GM21447 (cell line): ENCODE results near the gene IGF1R.

Experiments
- ATAC-seq: cut with Tn5 transposase; IDR thresholded peaks from one replicate; pipeline ENCODE4 v1.9.1; 2021; ENCODE audit not compliant: unreplicated experiment

IGF1R gene

GRCh38 chr15:98792117-98792516, 143.8 kb downstream of the IGF1R start:
- no peak for ATAC-seq

DNA sequence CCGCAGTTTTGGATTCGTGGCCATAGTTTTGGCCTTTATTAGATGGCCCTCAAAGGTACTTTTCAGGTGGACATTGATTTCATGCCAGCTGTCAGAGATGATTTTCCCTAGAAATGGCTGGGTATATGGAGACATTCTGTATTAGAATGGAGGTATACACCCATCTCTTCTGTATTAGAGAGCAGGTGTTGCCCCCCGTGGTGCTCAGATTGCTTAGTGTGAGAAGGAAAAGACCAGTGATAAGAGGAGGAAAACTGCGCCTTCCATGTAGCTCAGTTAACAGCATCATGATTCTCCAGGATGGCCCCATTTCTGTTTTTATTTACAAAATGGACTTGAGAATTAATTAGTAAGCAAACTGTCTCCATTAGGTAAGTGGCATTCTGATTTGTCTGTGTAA, 145.9 kb downstream of the IGF1R start:
- no peak for ATAC-seq

DNA sequence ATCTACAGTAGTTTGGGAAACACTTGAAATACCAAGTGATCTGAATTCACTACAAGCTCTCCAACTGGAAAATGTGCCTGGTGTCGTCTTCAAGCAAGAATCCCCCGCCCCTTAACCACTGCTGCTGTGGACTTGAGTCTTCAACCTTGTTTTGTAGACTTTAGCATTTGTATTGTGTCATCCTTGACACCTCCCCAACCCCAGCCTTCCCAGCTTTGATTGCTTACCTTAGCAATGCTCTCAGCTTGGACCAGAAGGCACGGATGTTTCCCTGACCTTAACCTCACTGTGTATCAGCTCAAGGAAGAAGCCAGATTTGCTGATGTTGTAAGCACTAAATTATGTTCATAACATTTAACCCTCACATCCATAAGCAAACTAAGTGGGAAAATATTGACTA, 146.4 kb downstream of the IGF1R start:
- ATAC-seq: no peak

GRCh38 chr15:98795980-98796379, 147.6 kb downstream of the IGF1R start:
- ATAC-seq: no peak

DNA sequence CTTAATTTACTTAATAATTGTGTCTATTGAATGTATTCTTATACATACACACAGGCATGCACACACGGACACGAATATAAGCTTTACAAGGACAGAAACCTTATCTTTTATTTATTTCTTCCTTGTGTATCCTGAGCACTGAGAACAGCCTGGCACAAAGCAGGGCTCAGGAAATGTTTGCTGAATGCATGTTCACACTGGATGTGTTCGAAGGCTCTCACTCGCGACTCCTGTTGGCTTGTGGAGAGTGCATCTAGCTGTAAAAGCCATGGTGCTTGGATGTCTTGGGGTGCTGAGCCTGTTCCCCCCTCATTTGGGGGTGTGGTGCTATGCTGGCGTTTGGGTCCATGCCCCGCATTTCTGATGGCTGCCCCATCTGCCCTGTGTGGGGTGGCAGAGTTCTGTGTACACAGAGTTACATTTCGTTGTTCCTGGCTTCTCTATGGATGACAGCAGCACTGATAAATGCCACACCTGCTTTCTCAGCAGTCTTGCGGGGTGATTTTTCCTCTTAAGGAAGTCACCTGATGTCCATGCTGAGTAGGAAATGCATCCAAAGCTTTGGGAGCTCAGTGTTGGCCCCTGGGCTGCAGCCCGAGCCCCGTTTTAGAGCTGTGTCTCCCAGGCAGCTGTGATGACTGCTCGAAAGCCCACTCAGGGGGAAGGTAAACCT, 148.5 kb downstream of the IGF1R start:
- no peak for ATAC-seq

DNA sequence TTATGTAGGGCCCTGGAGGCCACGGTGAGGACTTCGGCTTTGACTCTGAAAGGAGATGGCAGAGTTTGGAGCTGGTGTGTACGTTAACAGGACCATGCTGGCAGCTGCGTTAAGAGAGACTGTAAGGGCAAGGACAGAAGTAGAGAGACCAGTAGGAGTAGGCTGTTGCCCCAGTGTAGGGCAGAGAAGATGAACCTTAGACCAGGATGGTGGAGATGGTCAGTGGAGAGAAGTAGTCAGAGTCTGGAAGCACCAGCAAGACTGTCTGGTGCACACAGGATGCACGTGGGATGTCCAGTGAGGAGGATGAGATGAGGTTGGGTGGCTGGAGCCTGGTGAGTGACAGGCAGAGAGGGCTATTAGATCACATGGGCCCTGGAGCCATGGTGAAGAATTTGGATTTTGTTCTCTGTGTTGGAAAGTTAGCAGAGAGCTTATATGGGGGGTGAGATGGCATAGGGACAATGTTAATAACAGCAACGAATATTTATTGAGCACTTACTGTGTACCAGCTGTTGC, 150.1 kb downstream of the IGF1R start:
- ATAC-seq: no peak

- no peak for ATAC-seq
Observed at GRCh38 chr15:98799461-98800390, 151.4 kb downstream of the IGF1R start.

- ATAC-seq: no peak
Observed at GRCh38 chr15:98800437-98801233, 152.3 kb downstream of the IGF1R start.

GRCh38 chr15:98801234-98801561, 152.9 kb downstream of the IGF1R start:
- no peak for ATAC-seq

DNA sequence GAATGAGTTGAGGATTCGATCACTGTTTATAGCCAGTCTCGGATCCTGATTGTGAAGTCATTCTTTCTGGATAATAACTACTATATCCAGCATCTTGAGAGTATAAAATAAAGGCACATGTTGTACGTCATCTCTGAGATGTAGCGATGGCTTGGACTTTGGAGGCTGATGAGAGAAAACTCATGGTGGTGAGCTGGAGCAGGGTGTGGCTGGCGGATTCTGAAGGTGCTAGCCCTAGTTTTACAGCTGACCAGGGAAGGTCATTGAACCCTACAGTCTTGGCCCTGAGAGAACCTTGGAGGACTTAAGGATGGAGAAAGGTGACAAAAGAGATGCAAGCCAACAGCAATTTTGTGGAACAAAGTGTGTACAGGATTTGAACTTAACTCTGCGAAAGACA, 153.8 kb downstream of the IGF1R start:
- no peak for ATAC-seq

DNA sequence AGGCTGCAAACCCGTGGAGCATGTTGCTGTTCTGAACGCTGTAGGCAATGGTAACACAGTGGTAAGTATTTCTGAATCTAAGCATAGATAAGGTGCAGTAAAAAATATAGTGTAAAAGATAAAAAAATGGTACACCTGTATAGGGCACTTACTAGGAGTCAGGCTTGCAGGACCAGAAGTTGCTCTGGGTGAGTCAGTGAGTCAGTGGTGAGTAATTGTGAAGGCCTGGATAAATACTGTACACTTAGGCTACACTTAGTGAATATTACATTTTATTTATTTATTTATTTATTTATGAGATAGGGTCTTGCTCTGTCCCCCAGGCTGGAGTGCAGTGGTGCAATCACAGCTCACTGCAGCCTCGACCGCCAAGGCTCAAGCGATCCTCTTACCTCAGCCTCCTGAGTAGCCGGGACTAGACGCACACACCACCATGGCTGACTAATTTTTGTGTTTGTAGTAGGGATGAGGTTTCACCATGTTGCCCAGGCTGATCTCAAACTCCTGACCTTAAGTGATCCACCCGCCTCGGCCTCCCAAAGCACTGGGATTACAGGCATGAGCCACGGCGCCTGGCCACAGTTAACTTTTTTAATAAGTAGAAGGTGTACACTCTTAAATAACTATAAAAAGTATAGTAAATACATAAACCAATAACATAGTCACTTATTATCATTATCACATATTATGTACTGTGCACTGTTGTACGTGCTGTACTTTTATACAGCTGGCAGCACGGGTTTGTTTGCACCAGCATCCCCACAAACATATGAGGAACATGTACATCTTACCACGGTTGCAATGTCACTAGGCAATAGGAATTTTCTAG, 155.1 kb downstream of the IGF1R start:
- no peak for ATAC-seq

DNA sequence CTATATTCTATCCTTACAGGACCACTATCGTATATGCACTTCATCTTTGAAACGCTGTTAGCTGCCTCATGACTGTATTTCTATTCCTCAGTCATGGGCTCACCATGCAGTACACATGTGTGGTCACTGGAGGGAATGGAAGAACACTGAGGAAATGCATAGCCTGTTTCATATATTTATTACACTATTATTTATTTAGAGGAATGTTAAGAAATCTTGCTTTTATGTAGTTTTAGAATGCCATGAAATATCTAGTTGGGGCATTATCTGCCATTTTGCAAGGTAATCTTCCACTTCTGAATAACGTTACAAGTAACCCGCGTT, 155.7 kb downstream of the IGF1R start:
- ATAC-seq: no peak

DNA sequence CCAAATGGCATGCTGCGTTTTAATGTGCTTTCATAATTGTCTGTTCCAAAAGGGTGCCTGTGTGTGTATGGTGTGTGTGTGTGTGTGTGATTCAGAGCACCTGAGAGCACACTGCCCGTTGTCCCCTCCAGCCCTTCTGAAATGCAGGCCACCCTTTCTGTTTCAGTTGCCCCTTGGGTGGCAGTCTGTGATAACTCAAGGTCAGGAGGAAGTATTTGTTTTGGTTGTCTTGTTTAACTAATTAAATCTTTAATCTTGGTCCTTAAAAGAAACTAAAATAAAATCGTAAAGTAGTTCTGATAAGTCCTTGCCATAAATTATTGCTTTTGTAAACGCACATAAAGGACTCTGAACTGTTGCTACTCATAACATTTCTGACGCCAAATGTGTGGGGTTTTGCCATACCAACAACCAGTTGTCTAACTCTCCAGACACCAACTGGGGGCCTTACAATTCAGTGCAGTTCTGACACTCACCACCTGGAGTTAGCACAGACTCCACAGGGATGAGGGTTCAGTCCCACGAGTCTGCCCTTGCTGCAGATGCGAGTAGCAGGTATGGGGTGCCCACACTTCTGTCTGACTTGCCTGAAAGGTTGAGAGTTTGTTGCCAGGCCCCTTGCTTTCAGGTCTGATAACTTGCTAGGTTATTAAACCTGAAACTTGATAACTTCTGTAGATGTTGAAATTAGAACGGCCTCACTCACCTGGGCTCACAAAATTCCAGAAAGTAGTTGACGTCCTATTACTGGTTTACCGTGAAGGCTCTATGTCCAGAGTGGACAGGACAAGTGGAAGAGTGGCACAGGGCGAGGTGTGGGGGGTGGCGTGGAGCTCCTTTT, 157.3 kb downstream of the IGF1R start:
- ATAC-seq: no peak

DNA sequence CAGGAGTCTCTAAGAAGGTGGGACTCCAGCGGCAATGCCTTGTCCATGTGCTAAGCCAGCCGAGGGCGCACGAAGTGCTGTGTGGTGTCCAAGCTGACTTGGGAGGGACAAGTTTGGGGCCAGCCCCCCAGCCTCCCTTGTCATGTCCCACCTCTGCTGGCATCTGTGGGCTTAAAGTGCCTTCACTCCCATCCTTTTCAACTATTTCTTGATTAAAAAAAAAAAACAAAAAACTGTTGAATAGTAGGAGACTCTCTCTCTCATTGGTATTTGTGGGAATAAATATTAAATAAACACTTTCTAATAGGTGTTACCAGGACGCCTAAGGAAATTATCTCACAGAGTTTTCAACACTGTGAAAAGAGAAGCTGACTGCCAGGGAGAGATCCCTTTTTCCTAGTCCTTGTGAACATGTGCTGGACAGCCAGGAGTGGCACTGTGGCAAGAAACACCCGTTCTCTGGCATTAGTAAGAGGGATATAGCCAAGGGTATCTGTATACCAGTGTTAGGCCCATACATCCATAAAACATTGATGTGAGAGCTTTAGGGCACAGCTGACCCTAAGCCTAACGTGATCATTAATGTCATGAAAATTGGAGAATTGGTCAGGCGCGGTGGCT, 158.0 kb downstream of the IGF1R start:
- ATAC-seq: no peak

GRCh38 chr15:98807262-98807661, 158.9 kb downstream of the IGF1R start:
- ATAC-seq: no peak

- ATAC-seq: no peak
Observed at GRCh38 chr15:98809273-98809672, 160.9 kb downstream of the IGF1R start.

- no peak for ATAC-seq
Observed at GRCh38 chr15:98812716-98813446, 164.5 kb downstream of the IGF1R start.

GRCh38 chr15:98813951-98814350, 165.6 kb downstream of the IGF1R start:
- no peak for ATAC-seq

- ATAC-seq: no peak
Observed at GRCh38 chr15:98815207-98815606, 166.9 kb downstream of the IGF1R start.
